HG03066 (cell line): ENCODE data around the gene TUBB2B.
"Not testable (repeated sequence)": the region's sequence is repeated elsewhere in the genome, so short reads cannot be mapped to it uniquely, and the experiment has no call there.

Experiments used
- ATAC-seq: cut with Tn5 transposase; IDR thresholded peaks from one replicate; pipeline ENCODE4 v1.9.1; 2021; ENCODE audit warnings: low read depth; ENCODE audit not compliant: unreplicated experiment

Gene TUBB2B

GRCh38 chr6:3258720-3259490 is 31.5 kb upstream of the TUBB2B start, which contains the start of gene PSMG4:
Gene PSMG4, plus strand, starts transcription at chr6:3258947. Its CDS starts 76 bp downstream, at chr6:3259023.
- peak; percentile 62 for ATAC-seq

- no peak for ATAC-seq
These were observed 30.7 kb upstream of the TUBB2B start for GRCh38 chr6:3258201-3258600.

DNA sequence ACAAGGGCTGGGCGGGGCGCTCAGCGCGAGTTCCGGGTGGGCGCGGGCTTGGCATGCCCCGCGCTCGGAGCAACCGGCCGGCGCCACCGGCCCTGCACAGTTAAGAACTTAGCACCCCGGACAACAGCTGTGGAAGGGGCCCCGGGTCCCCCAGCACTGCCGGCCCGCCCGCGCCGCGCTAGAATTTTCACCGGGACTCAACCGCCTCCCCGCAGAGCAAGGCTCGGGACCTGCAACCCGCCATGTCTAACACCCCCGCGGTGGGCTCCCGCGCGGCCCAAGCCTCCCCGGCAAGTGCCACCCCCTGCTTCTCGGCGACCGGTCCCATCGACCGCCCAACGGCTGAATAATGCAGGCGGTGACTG is 26.1 kb upstream of the TUBB2B start:
- no peak for ATAC-seq

- no peak for ATAC-seq
These were observed 25.6 kb upstream of the TUBB2B start for GRCh38 chr6:3252861-3253596.

GRCh38 chr6:3252369-3252768 is 24.9 kb upstream of the TUBB2B start:
- ATAC-seq: no peak

DNA sequence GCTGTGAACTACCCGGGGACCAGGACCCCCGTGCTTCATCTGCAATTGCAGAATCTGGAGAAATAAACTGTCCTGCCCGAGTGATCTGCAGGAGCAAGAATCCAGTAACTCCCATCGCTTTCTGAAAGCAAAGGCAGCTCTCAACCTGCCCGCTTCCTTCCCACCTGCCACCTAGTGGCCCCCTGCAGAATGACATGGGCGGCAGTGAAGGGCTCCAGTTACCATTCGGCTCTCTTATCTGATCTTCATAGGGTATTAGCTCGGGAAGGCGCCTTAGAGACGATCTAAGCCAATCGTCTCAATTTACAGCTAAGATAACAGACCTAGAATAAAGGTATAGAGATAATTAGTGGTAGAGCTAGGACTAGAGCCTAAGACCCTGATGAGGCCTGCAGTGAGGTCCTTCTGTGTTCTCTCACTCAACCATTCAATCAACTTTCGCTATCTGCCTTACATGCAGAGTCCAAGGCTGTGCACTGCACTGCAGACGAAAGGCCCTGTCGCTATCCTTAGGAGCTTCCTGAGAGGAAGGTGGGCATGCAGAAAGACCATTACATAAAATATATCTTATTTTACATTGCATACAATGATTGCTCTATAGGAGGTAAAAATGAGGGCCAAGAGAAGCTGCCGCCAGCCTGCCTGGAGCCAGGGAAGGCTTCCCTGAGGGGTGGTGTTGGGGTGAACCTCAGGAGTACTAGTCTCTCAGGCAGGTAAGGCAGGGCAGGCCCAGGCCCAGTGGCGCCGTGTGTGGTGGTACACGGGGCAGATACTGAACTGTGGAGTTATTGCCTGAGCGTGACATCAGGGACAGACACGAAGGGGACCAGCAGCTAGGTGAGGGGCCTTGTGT is 24.2 kb upstream of the TUBB2B start:
- peak; percentile 78 for ATAC-seq

DNA sequence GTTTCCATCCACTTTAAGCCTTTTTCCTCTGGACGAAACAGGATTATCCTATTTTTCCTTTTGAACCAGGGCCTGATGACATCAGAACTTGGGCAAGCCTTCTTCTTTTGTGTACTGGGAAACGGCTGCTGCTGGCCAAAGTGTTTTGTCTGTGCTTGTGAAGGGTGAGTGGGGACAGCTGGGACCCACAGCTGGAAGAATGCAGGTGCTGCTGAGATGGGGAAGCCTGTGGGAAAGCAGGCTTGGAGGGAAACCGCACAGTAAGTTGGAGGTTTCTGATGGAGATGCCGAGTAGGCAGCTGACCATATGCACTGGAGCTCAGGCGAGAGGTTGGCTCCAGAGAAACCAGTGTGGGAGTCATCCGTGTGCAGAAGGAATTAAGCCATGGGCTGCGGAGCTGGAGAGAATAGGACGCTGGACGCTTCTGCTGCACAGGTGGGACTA is 22.8 kb upstream of the TUBB2B start:
- no peak for ATAC-seq

GRCh38 chr6:3249821-3250220 is 22.4 kb upstream of the TUBB2B start:
- ATAC-seq: no peak

DNA sequence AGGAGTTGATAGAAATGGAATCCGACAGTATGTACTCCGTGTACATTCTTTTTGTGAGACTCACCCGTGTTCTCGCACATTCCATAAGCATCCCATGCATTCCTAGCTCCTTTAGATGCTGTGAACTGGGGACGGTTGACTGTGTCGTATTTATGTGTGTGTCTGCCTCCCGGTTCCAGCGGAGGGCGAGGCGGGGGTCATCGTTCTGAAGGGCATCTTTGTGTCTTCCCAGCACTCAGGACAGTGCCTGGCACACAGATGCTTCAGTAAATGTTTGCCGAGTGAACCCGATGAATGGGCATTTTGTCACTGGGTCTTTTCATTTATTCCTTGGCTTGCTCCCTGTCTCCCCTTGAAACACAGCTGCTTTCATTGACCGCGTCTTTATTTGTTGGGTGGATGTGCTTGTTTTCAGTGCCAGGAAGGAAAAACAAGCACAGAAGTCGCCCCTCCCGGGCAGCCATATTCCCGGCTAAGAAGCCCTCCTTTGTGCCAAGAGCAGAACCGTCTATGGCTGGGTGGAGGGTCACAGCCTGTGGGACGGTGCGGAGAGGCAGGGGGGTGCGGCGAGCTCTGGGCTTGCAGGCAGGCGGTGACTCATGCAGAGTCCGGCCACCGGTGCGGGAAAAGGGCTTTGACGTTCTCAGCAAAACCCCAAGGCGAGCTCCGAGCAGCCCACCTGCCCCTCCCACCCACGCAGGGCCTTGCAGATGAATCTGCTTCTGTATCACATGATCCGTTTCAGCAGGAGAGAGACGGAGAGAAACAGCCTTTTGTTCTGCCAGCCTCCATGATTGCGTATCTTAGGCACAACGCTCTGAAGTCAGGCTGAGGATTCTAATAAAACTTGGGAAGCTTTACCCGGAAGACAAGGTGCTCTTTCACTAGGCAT is 20.0 kb upstream of the TUBB2B start:
- no peak for ATAC-seq

DNA sequence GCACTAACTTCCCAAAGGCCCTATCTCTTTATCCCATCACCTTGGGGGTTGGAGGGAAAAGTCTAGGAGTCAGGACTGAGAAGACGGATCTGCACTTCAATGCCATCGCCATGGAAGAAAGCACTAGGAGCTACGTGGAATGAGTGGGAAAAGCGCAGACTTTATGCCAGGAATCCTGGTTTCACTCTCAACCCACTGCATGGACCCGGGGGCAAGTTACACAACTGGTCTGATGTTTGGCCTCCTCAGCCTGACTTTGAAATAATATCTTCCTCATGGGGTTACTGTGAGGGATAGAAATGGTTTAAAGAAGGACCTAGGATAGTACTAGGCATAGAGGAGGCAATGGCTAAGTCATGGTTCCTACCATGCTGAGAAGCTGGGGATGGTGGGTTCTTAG is 17.8 kb upstream of the TUBB2B start:
- ATAC-seq: no peak

GRCh38 chr6:3244832-3245161 is 17.3 kb upstream of the TUBB2B start:
- not testable (repeated sequence) for ATAC-seq

GRCh38 chr6:3244003-3244831 is 16.8 kb upstream of the TUBB2B start:
- no peak for ATAC-seq

DNA sequence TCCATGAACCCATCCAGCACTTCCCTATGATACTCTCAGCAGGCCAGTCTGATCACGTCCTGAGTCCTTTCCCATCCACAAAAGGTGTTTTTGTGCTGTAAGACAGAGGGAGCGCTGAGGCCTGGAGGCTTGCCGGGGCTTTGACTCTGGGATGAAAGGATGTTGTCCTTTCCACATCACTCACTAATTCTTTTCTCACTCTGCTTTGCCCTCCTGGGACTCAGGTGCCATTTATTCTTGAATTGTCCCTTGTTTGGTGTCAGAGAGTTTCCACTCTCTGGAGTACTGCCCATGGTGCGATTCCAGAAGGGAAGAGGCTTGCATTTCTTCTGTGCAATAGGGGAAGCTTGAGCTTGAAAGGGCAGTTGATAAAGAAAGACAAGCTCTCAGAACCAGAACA is 15.3 kb upstream of the TUBB2B start:
- ATAC-seq: no peak

DNA sequence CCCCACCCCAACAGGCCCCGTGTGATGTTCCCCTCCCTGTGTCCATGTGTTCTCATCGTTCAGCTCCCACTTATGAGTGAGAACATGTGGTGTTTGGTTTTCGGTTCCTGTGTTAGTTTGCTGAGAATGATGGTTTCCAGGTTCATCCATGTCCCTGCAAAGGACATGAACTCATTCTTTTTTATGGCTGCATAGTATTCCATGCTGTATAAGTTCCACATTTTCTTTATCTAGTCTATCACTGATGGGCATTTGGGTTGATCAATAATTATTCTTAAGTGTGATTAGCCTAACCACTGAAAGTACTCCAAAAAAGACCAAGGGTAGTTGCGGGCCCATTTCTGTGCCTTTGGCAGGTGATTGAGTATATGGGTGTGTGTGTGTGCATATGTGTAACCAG is 14.3 kb upstream of the TUBB2B start:
- ATAC-seq: not testable (repeated sequence)

DNA sequence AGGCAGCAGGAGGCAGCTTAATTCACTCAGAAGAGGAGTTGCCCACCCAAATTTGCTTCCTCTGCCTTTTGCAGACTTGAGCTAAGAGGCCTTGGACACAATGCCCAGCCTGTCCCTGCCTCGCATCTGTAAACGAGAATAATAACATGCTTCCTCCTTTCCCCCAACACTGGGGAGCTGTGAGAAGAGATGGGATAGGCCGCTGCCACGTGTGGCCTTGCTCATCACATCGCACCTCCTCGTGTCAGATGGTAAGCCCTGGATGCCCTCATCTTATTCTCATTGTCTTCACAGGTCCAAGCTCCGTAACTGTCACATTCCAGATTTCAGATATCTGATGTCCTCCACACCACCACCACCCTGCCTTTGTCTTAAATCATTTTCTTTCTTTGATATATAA is 13.1 kb upstream of the TUBB2B start:
- no peak for ATAC-seq

DNA sequence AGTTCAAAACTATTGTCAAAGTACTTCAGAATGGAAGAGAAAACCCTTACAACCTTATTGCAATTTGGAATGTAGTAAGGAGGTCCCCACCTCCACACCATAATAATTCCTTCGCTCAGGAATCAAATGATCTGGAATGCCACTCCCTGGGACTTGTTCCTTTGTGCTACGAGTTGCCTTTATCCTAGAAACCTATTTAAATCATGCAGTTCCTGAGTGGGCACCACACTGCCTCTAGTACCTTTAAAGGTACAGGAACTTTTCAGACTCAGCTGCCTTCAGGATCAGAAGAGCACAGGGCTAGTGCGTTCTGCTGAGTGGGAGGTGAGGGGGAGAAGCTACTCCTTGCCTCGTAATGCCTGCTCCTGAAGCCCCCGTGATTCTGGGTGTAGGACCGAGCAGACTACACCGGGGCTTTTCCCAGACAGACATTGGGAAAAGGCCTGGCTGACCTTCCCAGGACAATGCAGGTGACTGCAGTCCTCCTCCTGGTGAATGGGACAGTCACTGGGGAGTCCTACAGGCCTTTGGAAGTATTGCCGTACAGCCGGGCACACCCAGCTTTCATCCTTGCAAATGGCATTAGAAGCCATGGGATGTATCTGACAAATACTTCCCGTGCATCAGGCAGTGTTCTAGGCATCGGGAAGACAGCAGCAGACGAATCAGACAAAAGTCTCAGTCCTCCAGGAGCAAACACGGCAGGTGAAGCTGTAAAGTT is 11.8 kb upstream of the TUBB2B start:
- ATAC-seq: no peak

GRCh38 chr6:3237761-3238662 is 10.6 kb upstream of the TUBB2B start:
- ATAC-seq: no peak

GRCh38 chr6:3236005-3236404 is 8.6 kb upstream of the TUBB2B start:
- ATAC-seq: no peak
